GM23338 (cell line): ENCODE data around the gene OR7A5.

Experiments
- CREB1 ChIP-seq: fragments of 250-450 bp; sonication (Bioruptor Pico); IDR thresholded peaks from 2 replicates; pipeline ENCODE4 v1.5.0; 2020; ENCODE audit warnings: low read depth, mild to moderate bottlenecking, moderate library complexity
- CTCF ChIP-seq, 2 experiments: fragments of 200-600 bp in 1 of 2; sonication (generic) in 1 of 2; conservative IDR thresholded peaks; 2 replicates each; pipeline versions ENCODE4 v1.5.1 to v1.6.1; 2016 to 2017; ENCODE audit warnings: antibody characterized with exemption in 2 of 2, low read depth in 2 of 2, mild to moderate bottlenecking in 2 of 2, moderate library complexity in 1 of 2
- EZH2 ChIP-seq: fragments of 200-600 bp; sonication (generic); IDR thresholded peaks from one replicate; pipeline ENCODE4 v1.8.0; 2017; ENCODE audit warnings: antibody characterized with exemption, mild to moderate bottlenecking, low read depth; ENCODE audit not compliant: unreplicated experiment
- EZH2phosphoT487 ChIP-seq: fragments of 200-600 bp; sonication (generic); IDR thresholded peaks from one replicate; pipeline ENCODE4 v1.8.1; 2018; ENCODE audit warnings: antibody characterized with exemption; ENCODE audit not compliant: unreplicated experiment
- JUNB ChIP-seq: IDR thresholded peaks from one replicate; pipeline ENCODE4 v1.6.1; 2016; ENCODE audit warnings: antibody characterized with exemption; ENCODE audit not compliant: unreplicated experiment
- NANOG ChIP-seq: IDR thresholded peaks from 2 replicates; pipeline ENCODE4 v1.6.1; 2016; ENCODE audit warnings: antibody characterized with exemption, borderline replicate concordance
- POLR2AphosphoS5 ChIP-seq: IDR thresholded peaks from 2 replicates; pipeline ENCODE4 v1.6.1; 2016; ENCODE audit warnings: antibody characterized with exemption, low read depth
- STAT1 ChIP-seq: IDR thresholded peaks from one replicate; pipeline ENCODE4 v1.6.1; 2016; ENCODE audit warnings: antibody characterized with exemption; ENCODE audit not compliant: unreplicated experiment
- ZNF114 ChIP-seq: fragments of 250-450 bp; sonication (Bioruptor Pico); IDR thresholded peaks from 2 replicates; pipeline ENCODE4 v1.5.0; 2020; ENCODE audit warnings: mild to moderate bottlenecking, moderate library complexity
- ZNF331 ChIP-seq: fragments of 250-450 bp; sonication (Bioruptor Pico); IDR thresholded peaks from 2 replicates; pipeline ENCODE4 v1.5.0; 2020; ENCODE audit warnings: low read depth, mild to moderate bottlenecking, moderate library complexity
- ZNF462 ChIP-seq: fragments of 250-450 bp; sonication (Bioruptor Pico); IDR thresholded peaks from 2 replicates; pipeline ENCODE4 v1.5.0; 2020; ENCODE audit warnings: mild to moderate bottlenecking, moderate library complexity
- TF ChIP-seq, protein P1 (sequence below): IDR thresholded peaks from one replicate; pipeline ENCODE4 v1.6.1; 2018; ENCODE audit warnings: antibody characterized with exemption; ENCODE audit not compliant: unreplicated experiment
- TF ChIP-seq, protein P2 (sequence below): IDR thresholded peaks from 2 replicates; pipeline ENCODE4 v1.6.1; 2016; ENCODE audit warnings: antibody characterized with exemption

DNA sequence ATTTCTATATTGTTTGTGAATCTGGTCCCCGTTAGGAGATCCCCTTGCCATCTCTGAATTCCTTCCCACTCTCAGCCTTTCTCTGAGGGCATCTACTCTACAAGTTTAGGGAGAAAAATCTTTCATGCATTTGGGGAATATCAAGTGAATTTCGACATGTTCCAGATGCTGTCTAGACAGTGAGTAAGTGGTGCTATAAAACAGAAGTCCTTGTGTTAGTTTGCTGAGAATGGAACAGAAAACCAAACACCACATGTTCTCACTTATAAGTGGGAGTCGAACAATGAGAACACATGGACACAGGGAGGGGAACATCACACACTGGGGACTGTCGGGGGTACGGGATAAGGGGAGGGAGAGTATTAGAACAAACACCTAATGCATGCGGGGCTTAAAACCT is 8.6 kb upstream of the OR7A5 start:
- no peak for TF ChIP-seq CTCF (conservative IDR thresholded peaks at IDR 0.05; ENCODE audit: low read depth in 2 of 2)
- TF ChIP-seq EZH2phosphoT487: no peak
- no peak for TF ChIP-seq EZH2
- no peak for TF ChIP-seq STAT1
- TF ChIP-seq POLR2AphosphoS5: no peak
- TF ChIP-seq CREB1 (CRISPR knock-in tag): no peak
- TF ChIP-seq, protein P1, sequence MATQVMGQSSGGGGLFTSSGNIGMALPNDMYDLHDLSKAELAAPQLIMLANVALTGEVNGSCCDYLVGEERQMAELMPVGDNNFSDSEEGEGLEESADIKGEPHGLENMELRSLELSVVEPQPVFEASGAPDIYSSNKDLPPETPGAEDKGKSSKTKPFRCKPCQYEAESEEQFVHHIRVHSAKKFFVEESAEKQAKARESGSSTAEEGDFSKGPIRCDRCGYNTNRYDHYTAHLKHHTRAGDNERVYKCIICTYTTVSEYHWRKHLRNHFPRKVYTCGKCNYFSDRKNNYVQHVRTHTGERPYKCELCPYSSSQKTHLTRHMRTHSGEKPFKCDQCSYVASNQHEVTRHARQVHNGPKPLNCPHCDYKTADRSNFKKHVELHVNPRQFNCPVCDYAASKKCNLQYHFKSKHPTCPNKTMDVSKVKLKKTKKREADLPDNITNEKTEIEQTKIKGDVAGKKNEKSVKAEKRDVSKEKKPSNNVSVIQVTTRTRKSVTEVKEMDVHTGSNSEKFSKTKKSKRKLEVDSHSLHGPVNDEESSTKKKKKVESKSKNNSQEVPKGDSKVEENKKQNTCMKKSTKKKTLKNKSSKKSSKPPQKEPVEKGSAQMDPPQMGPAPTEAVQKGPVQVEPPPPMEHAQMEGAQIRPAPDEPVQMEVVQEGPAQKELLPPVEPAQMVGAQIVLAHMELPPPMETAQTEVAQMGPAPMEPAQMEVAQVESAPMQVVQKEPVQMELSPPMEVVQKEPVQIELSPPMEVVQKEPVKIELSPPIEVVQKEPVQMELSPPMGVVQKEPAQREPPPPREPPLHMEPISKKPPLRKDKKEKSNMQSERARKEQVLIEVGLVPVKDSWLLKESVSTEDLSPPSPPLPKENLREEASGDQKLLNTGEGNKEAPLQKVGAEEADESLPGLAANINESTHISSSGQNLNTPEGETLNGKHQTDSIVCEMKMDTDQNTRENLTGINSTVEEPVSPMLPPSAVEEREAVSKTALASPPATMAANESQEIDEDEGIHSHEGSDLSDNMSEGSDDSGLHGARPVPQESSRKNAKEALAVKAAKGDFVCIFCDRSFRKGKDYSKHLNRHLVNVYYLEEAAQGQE: no peak
- TF ChIP-seq ZNF331: no peak
- TF ChIP-seq ZNF114 (CRISPR knock-in tag): no peak
- TF ChIP-seq, protein P2, sequence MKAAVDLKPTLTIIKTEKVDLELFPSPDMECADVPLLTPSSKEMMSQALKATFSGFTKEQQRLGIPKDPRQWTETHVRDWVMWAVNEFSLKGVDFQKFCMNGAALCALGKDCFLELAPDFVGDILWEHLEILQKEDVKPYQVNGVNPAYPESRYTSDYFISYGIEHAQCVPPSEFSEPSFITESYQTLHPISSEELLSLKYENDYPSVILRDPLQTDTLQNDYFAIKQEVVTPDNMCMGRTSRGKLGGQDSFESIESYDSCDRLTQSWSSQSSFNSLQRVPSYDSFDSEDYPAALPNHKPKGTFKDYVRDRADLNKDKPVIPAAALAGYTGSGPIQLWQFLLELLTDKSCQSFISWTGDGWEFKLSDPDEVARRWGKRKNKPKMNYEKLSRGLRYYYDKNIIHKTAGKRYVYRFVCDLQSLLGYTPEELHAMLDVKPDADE: no peak
- no peak for TF ChIP-seq JUNB
- no peak for TF ChIP-seq ZNF462
- no peak for TF ChIP-seq NANOG
